Peyer's patch (tissue), 4 donors: ENCODE data around the gene HIGD2A. TPM values are rescaled to one million over a fixed set of nuclear protein-coding genes. Genes with fewer than 3 reads are reported as not detected.
"Not testable (repeated sequence)": the region's sequence is repeated elsewhere in the genome, so short reads cannot be mapped to it uniquely, and the experiment has no call there.

Experiments used
- DNase-seq, 3 donors: peaks; one replicate each; pipeline ENCODE4 v3.0.0-alpha.2; 2017 to 2019
- H3K27ac ChIP-seq, 4 donors: fragments of 200-600 bp; sonication (generic); one replicate each; pipeline ENCODE4 v1.5.1; 2016 to 2019
- H3K27me3 ChIP-seq, 2 donors: fragments of 200-600 bp; sonication (generic); one replicate each; pipeline ENCODE4 v1.5.1; 2019
- H3K36me3 ChIP-seq, 3 donors: fragments of 200-600 bp; sonication (generic); one replicate each; pipeline ENCODE4 v1.5.1; 2016 to 2019
- H3K4me1 ChIP-seq, 4 donors: fragments of 200-600 bp; sonication (generic); one replicate each; pipeline ENCODE4 v1.5.1; 2016 to 2019
- H3K4me3 ChIP-seq, 4 donors: fragments of 200-600 bp; sonication (generic); 1 replicate in 3 of 4; 2 replicates in 1 of 4; pipeline ENCODE4 v1.5.1; 2016 to 2019; ENCODE audit warnings: mild to moderate bottlenecking in 1 of 4
- H3K9me3 ChIP-seq, 4 donors: fragments of 200-600 bp; sonication (generic); one replicate each; pipeline ENCODE4 v1.5.1; 2016 to 2019; ENCODE audit warnings: mild to moderate bottlenecking in 1 of 4
- CTCF ChIP-seq, 6 experiments: fragments of 450-650 bp in 4 of 6; fragments of 200-600 bp in 2 of 6; sonication (generic) in 1 of 6; IDR thresholded peaks; one replicate each; pipeline ENCODE4 v1.5.1; 2017 to 2019; ENCODE audit warnings: antibody characterized with exemption in 6 of 6, mild to moderate bottlenecking in 3 of 6, moderate library complexity in 1 of 6
- POLR2A ChIP-seq, 2 donors: fragments of 450-650 bp; IDR thresholded peaks; one replicate each; pipeline ENCODE4 v1.5.1; 2017; ENCODE audit warnings: antibody characterized with exemption in 2 of 2, mild to moderate bottlenecking in 2 of 2, moderate library complexity in 2 of 2
- total RNA-seq, 4 donors: library from RNA; depleted of rRNA; stranded (reverse); fragments of >200 nt; gene quantifications; one replicate each; pipeline ENCODE4 v1.1.0, GENCODE V29; 2016

HIGD2A gene
- total RNA-seq, 4 donors from 2014 or later = 92.4 to 168 (median 140) TPM

- DNase-seq = peak in 1 of 3 donors; percentile 53
- Histone ChIP-seq H3K27me3 (no peaks in the 10 kb centered on the region), H3K4me1 (peaks cover 0 to 50% (median 5%) of the 10 kb centered on the region in 4 donors), H3K27ac (peak overlapping the region in 3 of 4 donors; percentile 1 to 93 (median 77)), H3K4me3 (no peak overlapping the region), H3K9me3 (no peaks in the 10 kb centered on the region), H3K36me3 (peaks cover 0 to 44% (median 0%) of the 10 kb centered on the region in 3 donors)
- peak in 1 of 6 experiments; percentile 10 for TF ChIP-seq CTCF (IDR thresholded peaks at IDR 0.05)
- no peak for TF ChIP-seq POLR2A (IDR thresholded peaks at IDR 0.05)
These were observed 18.0 kb downstream of the HIGD2A start for GRCh38 chr5:176406436-176407052.

GRCh38 chr5:176407456-176408251 is 19.1 kb downstream of the HIGD2A start:
- H3K36me3 ChIP-seq = peaks cover 0 to 44% (median 0%) of the 10 kb centered on the region in 3 donors
- H3K4me3 ChIP-seq = no peak overlapping the region
- H3K4me1 ChIP-seq = peaks cover 0 to 47% (median 2%) of the 10 kb centered on the region in 4 donors
- no peaks in the 10 kb centered on the region for H3K27me3 ChIP-seq
- TF ChIP-seq CTCF (IDR thresholded peaks at IDR 0.05) = no peak
- no peak for TF ChIP-seq POLR2A (IDR thresholded peaks at IDR 0.05)
- H3K9me3 ChIP-seq = no peaks in the 10 kb centered on the region
- peak overlapping the region in 1 of 4 donors; percentile 77 for H3K27ac ChIP-seq
- DNase-seq = peak in 2 of 3 donors; percentile 32 to 34

- H3K27ac ChIP-seq, DNase-seq, H3K4me3 ChIP-seq, H3K9me3 ChIP-seq, H3K27me3 ChIP-seq: not testable (repeated sequence)
- peaks cover 0 to 44% (median 0%) of the 10 kb centered on the region in 3 donors for H3K36me3 ChIP-seq
- peaks cover 0 to 47% (median 2%) of the 10 kb centered on the region in 4 donors for H3K4me1 ChIP-seq
These were observed 19.7 kb downstream of the HIGD2A start for GRCh38 chr5:176408252-176408573.

GRCh38 chr5:176408590-176408989 is 20.0 kb downstream of the HIGD2A start:
- Histone ChIP-seq H3K4me1 (peaks cover 0 to 47% (median 2%) of the 10 kb centered on the region in 4 donors), H3K27me3 (no peaks in the 10 kb centered on the region), H3K27ac (no peak overlapping the region), H3K4me3 (no peak overlapping the region), H3K9me3 (no peaks in the 10 kb centered on the region), H3K36me3 (peaks cover 0 to 44% (median 0%) of the 10 kb centered on the region in 3 donors)
- TF ChIP-seq CTCF (IDR thresholded peaks at IDR 0.05) (no peak), POLR2A (IDR thresholded peaks at IDR 0.05) (no peak)
- no peak for DNase-seq

- DNase-seq = no peak
- TF ChIP-seq POLR2A (IDR thresholded peaks at IDR 0.05) = no peak
- TF ChIP-seq CTCF (IDR thresholded peaks at IDR 0.05) = no peak
- peaks cover 0 to 44% (median 0%) of the 10 kb centered on the region in 3 donors for H3K36me3 ChIP-seq
These were observed 21.2 kb downstream of the HIGD2A start for GRCh38 chr5:176409765-176410164.

More at GRCh38 chr5:176409765-176410164, 21.2 kb downstream of the HIGD2A start:
- Histone ChIP-seq H3K9me3 (no peaks in the 10 kb centered on the region), H3K4me3 (no peak overlapping the region), H3K4me1 (peaks cover 0 to 54% (median 2%) of the 10 kb centered on the region in 4 donors), H3K27ac (no peak overlapping the region), H3K27me3 (no peaks in the 10 kb centered on the region)
